ENCODE results near the gene CPTP. TPM values are rescaled to one million over a fixed set of nuclear protein-coding genes. Genes with fewer than 3 reads are reported as not detected.

The CPTP gene
- total RNA-seq, 1 donor from 2014 or later: 71.3 TPM

DNA sequence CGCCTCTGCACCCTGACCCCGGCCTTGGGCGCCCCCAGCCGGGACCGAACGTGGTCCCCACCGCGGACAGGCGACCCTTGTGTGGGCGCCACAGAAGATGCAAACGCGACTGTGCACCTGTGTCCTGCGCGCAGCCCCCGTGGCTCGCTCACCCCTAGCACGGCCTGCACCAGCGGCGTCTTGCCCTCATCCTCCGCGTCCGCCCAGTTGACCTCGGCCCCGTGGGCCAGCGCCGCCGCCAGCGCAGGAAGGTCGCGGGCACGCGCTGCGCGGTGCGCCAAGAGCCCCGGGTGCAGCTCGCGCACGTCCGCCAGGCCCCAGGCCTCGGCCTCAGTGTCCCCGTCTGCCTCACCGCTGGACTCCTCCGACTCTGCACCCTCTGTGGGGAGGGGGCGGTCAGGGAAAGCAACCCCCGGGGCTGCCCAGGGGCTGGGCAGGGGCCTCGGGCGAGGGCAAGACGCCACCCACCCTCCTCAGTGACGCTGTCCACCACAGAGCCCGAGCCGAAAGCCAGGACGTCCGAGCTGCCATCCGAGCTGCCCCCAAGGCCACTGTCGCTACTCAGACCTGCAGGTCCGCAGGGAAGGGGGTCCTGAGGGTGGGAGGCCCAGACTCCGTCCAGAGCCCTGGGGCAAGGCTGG lies 30.2 kb upstream of the CPTP start:
- Histone ChIP-seq H3K27me3 (no peaks in the 10 kb centered on the region), H3K9me3 (no peaks in the 10 kb centered on the region), H3K36me3 (peaks cover 4 to 28% of the 10 kb centered on the region in 2 donors), H3K27ac (no peak overlapping the region), H3K4me3 (no peak overlapping the region), H3K4me1 (peaks cover 3 to 4% of the 10 kb centered on the region in 2 donors)
- intact Hi-C loops (cut with DNase I): loop anchor here (5.0 kb wide), 1 partner anchor 177 kb away; the partner anchor contains the start of gene C1orf159
- TF ChIP-seq, protein P1, sequence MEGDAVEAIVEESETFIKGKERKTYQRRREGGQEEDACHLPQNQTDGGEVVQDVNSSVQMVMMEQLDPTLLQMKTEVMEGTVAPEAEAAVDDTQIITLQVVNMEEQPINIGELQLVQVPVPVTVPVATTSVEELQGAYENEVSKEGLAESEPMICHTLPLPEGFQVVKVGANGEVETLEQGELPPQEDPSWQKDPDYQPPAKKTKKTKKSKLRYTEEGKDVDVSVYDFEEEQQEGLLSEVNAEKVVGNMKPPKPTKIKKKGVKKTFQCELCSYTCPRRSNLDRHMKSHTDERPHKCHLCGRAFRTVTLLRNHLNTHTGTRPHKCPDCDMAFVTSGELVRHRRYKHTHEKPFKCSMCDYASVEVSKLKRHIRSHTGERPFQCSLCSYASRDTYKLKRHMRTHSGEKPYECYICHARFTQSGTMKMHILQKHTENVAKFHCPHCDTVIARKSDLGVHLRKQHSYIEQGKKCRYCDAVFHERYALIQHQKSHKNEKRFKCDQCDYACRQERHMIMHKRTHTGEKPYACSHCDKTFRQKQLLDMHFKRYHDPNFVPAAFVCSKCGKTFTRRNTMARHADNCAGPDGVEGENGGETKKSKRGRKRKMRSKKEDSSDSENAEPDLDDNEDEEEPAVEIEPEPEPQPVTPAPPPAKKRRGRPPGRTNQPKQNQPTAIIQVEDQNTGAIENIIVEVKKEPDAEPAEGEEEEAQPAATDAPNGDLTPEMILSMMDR (IDR thresholded peaks at IDR 0.05): no peak
- no peak for DNase-seq (ENCODE audit: low spot score in 2 of 2)

DNA sequence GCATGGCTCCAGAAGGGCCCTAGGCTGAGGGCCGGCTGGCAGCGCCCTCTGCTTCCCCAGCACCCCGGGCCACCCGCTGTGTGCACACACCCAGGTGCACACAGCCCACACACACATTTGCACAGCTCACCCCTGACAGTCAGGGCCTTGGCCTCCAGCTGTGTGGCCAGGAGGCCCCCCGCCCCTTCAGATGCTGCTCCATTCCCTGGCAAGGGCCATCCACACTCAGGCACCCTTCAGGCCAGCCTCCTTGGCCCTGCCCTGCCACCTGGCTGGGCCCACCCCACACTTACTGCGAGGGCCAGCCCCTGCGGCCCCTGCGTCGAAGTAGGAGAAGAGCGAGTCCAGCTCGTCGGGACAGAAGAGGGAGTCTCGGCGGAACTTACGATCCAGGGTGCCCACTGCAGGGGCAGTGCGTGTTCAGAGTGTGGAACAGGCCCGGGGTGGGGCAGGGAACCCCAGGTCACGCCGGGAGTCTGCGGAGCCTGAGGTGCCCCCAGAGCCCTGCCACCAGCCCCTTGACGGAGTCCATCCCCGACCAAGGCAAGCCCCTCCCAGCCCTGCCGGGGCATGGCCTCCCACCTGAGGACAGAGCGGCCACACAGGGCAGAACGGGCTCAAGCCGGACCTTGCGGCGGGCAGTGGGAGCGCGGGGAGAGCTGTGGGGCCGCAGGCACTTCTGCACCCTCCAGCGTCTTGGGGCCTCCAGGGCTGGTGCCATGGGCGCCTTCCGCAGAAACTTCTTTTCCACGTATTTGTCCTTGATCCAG lies 29.3 kb upstream of the CPTP start:
- H3K27me3 ChIP-seq: no peaks in the 10 kb centered on the region
- peaks cover 3 to 4% of the 10 kb centered on the region in 2 donors for H3K4me1 ChIP-seq
- no peak overlapping the region for H3K27ac ChIP-seq
- H3K9me3 ChIP-seq: no peaks in the 10 kb centered on the region
- H3K36me3 ChIP-seq: peaks cover 4 to 28% of the 10 kb centered on the region in 2 donors
- TF ChIP-seq, protein P1 (IDR thresholded peaks at IDR 0.05): no peak
- H3K4me3 ChIP-seq: no peak overlapping the region
- DNase-seq (ENCODE audit: low spot score in 2 of 2): no peak
- intact Hi-C loops (cut with DNase I): no loop called here

DNA sequence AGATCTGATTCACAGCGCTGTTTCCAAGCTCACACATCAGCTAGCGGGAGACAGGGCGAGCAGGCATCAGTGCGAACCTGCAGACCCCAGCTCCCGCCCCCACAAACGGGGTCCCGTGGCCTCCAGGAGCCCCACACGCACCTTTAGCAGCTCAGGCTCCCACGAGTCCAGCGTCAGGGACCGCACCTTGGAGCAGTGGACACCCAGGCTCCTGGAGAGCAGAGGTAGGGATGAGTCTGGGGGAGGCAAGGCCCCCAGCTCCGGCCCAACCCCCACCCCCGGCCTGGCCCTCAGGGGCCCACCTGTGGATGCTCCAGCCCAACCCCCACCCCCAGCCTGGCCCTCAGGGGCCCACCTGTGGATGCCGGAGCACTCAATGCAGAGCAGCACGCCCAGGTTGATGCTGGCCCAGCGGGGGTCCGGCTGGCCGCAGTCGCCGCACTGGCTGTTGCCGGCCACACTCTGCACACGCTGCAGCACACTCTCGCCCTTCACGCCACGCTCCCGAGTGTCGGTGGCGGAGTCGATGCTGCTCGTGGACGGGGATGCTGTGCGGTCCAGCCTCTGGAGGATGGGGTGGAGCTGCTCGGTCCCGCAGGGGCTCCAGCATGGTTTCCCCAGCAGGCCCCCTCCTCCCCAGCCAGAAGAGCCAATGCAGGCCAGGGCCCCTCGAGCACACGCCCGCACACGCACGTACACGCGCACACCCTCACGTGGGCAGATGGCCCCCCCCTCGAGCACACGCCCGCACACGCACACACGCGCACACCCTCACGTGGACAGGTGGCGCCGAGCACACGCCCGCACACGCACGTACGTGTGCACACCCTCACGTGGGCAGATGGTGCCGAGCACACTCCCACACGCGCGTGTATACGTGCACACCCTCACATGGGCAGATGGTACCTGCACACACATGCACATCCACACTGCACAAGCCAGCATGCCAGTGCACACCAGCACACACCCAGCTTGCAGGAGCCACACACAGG lies 28.2 kb upstream of the CPTP start:
- Histone ChIP-seq H3K4me3 (no peak overlapping the region), H3K4me1 (peaks cover 0 to 3% of the 10 kb centered on the region in 2 donors), H3K27me3 (no peaks in the 10 kb centered on the region), H3K36me3 (peaks cover 4 to 28% of the 10 kb centered on the region in 2 donors), H3K9me3 (no peaks in the 10 kb centered on the region), H3K27ac (no peak overlapping the region)
- TF ChIP-seq, protein P1 (IDR thresholded peaks at IDR 0.05): no peak
- no peak for DNase-seq (ENCODE audit: low spot score in 2 of 2)
- intact Hi-C loops (cut with DNase I): no loop called here

DNA sequence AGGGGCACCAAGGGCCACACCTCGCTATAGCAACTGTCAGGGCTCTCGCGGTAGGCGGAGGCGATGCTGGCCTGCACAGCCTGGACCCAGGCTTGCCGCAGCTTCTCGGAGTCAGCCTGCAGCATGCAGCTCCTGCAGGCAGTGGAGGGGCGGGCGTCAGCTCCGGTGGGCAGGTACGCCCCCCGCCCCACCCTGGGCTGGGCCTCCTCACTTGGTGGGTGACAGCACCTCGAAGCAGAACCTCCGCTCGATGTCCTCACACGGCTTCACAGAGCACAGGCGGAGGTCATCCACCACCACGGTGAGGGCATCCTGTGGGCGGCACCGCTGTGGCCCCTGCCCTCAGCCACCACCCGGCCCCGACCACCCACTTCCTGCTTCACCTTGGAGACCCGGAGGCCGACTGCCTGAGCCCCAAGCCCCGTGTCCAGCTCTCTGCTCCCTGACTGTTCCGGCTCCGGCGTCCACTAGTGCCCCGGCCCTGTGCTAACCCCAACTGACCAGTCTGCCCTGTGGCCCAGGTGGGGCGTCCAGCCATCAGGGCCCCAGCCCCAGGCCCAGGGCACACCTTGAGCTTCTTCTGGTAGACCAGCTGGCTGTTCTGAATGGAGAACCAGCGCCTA lies 26.7 kb upstream of the CPTP start:
- Histone ChIP-seq H3K36me3 (peaks cover 4 to 28% of the 10 kb centered on the region in 2 donors), H3K27me3 (no peaks in the 10 kb centered on the region)
- intact Hi-C loops (cut with DNase I): no loop called here

More for the DNA sequence above, 26.7 kb upstream of the CPTP start:
- Histone ChIP-seq H3K4me3 (no peak overlapping the region), H3K4me1 (no peaks in the 10 kb centered on the region), H3K27ac (no peak overlapping the region), H3K9me3 (no peaks in the 10 kb centered on the region)
- DNase-seq (ENCODE audit: low spot score in 2 of 2): no peak
- TF ChIP-seq, protein P1 (IDR thresholded peaks at IDR 0.05): no peak
